ENCODE results near the gene SCN3A.

DNA sequence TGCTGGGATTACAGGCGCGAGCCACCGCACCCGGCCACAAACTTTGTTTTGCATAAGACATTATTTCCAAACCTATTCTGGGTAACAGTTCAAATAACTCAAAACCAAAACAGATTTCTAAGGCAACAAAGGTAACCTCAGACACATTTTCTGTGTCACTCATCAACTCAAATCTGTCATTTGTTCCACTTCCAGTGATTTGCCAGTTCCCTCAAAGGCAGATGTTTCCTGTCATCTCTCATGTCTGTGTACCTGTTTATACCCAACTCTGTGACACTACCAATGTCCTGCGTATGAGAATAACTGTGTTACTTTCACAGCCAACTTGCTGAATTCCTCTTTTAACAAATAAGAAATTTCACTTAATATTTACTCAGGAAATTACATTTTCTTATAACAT is 54.4 kb downstream of the SCN3A start:
- TF ChIP-seq, protein P1, sequence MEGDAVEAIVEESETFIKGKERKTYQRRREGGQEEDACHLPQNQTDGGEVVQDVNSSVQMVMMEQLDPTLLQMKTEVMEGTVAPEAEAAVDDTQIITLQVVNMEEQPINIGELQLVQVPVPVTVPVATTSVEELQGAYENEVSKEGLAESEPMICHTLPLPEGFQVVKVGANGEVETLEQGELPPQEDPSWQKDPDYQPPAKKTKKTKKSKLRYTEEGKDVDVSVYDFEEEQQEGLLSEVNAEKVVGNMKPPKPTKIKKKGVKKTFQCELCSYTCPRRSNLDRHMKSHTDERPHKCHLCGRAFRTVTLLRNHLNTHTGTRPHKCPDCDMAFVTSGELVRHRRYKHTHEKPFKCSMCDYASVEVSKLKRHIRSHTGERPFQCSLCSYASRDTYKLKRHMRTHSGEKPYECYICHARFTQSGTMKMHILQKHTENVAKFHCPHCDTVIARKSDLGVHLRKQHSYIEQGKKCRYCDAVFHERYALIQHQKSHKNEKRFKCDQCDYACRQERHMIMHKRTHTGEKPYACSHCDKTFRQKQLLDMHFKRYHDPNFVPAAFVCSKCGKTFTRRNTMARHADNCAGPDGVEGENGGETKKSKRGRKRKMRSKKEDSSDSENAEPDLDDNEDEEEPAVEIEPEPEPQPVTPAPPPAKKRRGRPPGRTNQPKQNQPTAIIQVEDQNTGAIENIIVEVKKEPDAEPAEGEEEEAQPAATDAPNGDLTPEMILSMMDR (IDR thresholded peaks at IDR 0.05; ENCODE audit: poor library complexity, severe bottlenecking), result no peak
- TF ChIP-seq TAF1 (IDR thresholded peaks at IDR 0.05; ENCODE audit: low read depth) (no peak), EZH2 (IDR thresholded peaks at IDR 0.05; ENCODE audit: borderline replicate concordance, insufficient read depth, low read length, poor library complexity, severe bottlenecking) (no peak), SMC3 (conservative IDR thresholded peaks at IDR 0.05; ENCODE audit: poor library complexity) (no peak), EP300 (conservative IDR thresholded peaks at IDR 0.05; ENCODE audit: poor library complexity, severe bottlenecking) (no peak), MXI1 (conservative IDR thresholded peaks at IDR 0.05; ENCODE audit: poor library complexity, severe bottlenecking) (no peak), POLR2AphosphoS5 (IDR thresholded peaks at IDR 0.05) (no peak), RAD21 (conservative IDR thresholded peaks at IDR 0.05) (no peak)

All from neural cell (in vitro differentiated cells).